OCI-LY7 (cell line): ENCODE data around the gene POU2AF2. TPM values are rescaled to one million over a fixed set of nuclear protein-coding genes. Genes with fewer than 3 reads are reported as not detected.

ENCODE experiments used
- BruUV-seq: library from RNA; stranded (reverse); fragments of 400-500 nt; replicated peaks from 2 replicates; lab custom pipeline; 2021; lab: Mats Ljungman, UMichigan
- CTCF ChIA-PET: fragments of 300-600 bp; sonication (Branson Sonifier 250); formaldehyde crosslinking; loops from one replicate; lab custom pipeline; 2022; ENCODE audit warnings: antibody characterized with exemption; ENCODE audit not compliant: unreplicated experiment; lab: Charles Lee
- POLR2A ChIA-PET: fragments of 300-600 bp; sonication (Branson Sonifier 250); formaldehyde crosslinking; loops from one replicate; lab custom pipeline; 2022; ENCODE audit warnings: antibody characterized with exemption; lab: Charles Lee
- DNase-seq: peaks from one replicate; pipeline ENCODE4 v3.0.0-alpha.2; 2015; ENCODE audit warnings: low spot score
- H2AFZ ChIP-seq: fragments of 200-600 bp; sonication (generic), shearing (Covaris generic); 2 replicates; pipeline ENCODE4 v1.6.1; 2014; ENCODE audit warnings: mild to moderate bottlenecking, antibody characterized with exemption, low read length, moderate library complexity
- H3K27ac ChIP-seq: fragments of 200-600 bp; sonication (generic); 2 replicates; pipeline ENCODE4 v1.5.1; 2014; ENCODE audit warnings: mixed run types, low read depth, mild to moderate bottlenecking, moderate library complexity, low read length, inconsistent platforms; ENCODE audit not compliant: poor library complexity, severe bottlenecking
- H3K36me3 ChIP-seq: fragments of 200-600 bp; sonication (generic); 2 replicates; pipeline ENCODE4 v1.6.1; 2014; ENCODE audit warnings: mild to moderate bottlenecking, antibody characterized with exemption, low read length, moderate library complexity, mixed read lengths; ENCODE audit not compliant: insufficient read depth
- H3K4me1 ChIP-seq: fragments of 200-600 bp; sonication (generic); 2 replicates; pipeline ENCODE4 v1.5.1; 2014; ENCODE audit warnings: mild to moderate bottlenecking, low read length; ENCODE audit not compliant: insufficient read depth, poor library complexity, severe bottlenecking
- H3K4me2 ChIP-seq: fragments of 200-600 bp; sonication (generic); 2 replicates; pipeline ENCODE4 v1.6.1; 2014; ENCODE audit warnings: mild to moderate bottlenecking, low read length
- H3K4me3 ChIP-seq: fragments of 200-600 bp; sonication (generic); 2 replicates; pipeline ENCODE4 v1.5.1; 2014; ENCODE audit warnings: mild to moderate bottlenecking, low read depth, low read length; ENCODE audit not compliant: poor library complexity, severe bottlenecking
- H3K79me2 ChIP-seq: fragments of 200-600 bp; sonication (generic); 2 replicates; pipeline ENCODE4 v1.6.1; 2016; ENCODE audit warnings: low read depth, mild to moderate bottlenecking, low read length, moderate library complexity, mixed read lengths; ENCODE audit not compliant: insufficient read depth
- H3K9me2 ChIP-seq: fragments of 200-600 bp; sonication (generic); 2 replicates; pipeline ENCODE4 v1.6.1; 2016; ENCODE audit warnings: mild to moderate bottlenecking, low read length, mixed read lengths; ENCODE audit not compliant: insufficient read depth
- H3K9me3 ChIP-seq: fragments of 200-600 bp; sonication (generic); 2 replicates; pipeline ENCODE4 v1.6.1; 2014; ENCODE audit warnings: mild to moderate bottlenecking, mixed run types, low read length, mixed read lengths
- H4K20me1 ChIP-seq: fragments of 200-600 bp; sonication (generic); 2 replicates; pipeline ENCODE4 v1.6.1; 2014; ENCODE audit warnings: mild to moderate bottlenecking, antibody characterized with exemption, low read length, moderate library complexity, mixed read lengths; ENCODE audit not compliant: insufficient read depth
- CTCF ChIP-seq: fragments of 200-600 bp; sonication (generic); conservative IDR thresholded peaks from 2 replicates; pipeline ENCODE4 v1.5.1; 2014; ENCODE audit warnings: mild to moderate bottlenecking, antibody characterized with exemption, low read length, moderate library complexity, mixed read lengths
- EZH2phosphoT487 ChIP-seq: fragments of 200-600 bp; sonication (generic); IDR thresholded peaks from 2 replicates; pipeline ENCODE4 v1.6.1; 2018; ENCODE audit warnings: low read depth, borderline replicate concordance, mild to moderate bottlenecking, mixed run types, antibody characterized with exemption, low read length, moderate library complexity, mixed read lengths
- intact Hi-C: fragments of 100-400 bp; cut with micrococcal nuclease; formaldehyde crosslinking; loops from one replicate; pipeline ENCODE4 v1.10.0; 2022; ENCODE audit not compliant: unreplicated experiment
- total RNA-seq, 2 experiments: library from RNA; depleted of rRNA in 1 of 2; stranded (reverse); fragments of >200 nt in 1 of 2; shearing (Covaris generic) in 1 of 2; gene quantifications; 2 replicates each; pipeline ENCODE4 v1.2.3, GENCODE V29; 2014 to 2022

The POU2AF2 gene
- total RNA-seq, 2 experiments from 2014 or later = not detected

GRCh38 chr11:111299101-111300026 is 53.8 kb downstream of the POU2AF2 start:
- no peaks in the 10 kb centered on the region for H3K36me3 ChIP-seq
- no peaks in the 10 kb centered on the region for H3K9me3 ChIP-seq
- 0 out of 2 replicates have a peak overlapping the region, but pooled peaks have one; percentile 19 for H3K4me2 ChIP-seq
- H3K79me2 ChIP-seq = no peaks in the 10 kb centered on the region
- peaks cover 21% of the 10 kb centered on the region for H3K4me1 ChIP-seq
- no peak overlapping the region for H2AFZ ChIP-seq
- no peak for TF ChIP-seq EZH2phosphoT487
- no peak for TF ChIP-seq CTCF
- no peak overlapping the region for H3K4me3 ChIP-seq
- no peaks in the 10 kb centered on the region for H3K9me2 ChIP-seq
- no TSS peak for BruUV-seq
- ChIA-PET POLR2A (interaction anchor here (0.6 kb wide), 1 partner anchor 102 kb away, joined by 3 read pairs; no protein-coding TSS in a partner anchor), CTCF (no interaction called here)
- intact Hi-C loops = no loop called here
- no peaks in the 10 kb centered on the region for H4K20me1 ChIP-seq
- H3K27ac ChIP-seq = no peak overlapping the region
- DNase-seq = no peak

- Histone ChIP-seq H3K79me2 (no peaks in the 10 kb centered on the region), H2AFZ (no peak overlapping the region), H3K4me2 (no peak overlapping the region), H4K20me1 (no peaks in the 10 kb centered on the region), H3K4me3 (no peak overlapping the region), H3K9me3 (no peaks in the 10 kb centered on the region), H3K4me1 (peaks cover 21% of the 10 kb centered on the region), H3K9me2 (no peaks in the 10 kb centered on the region), H3K27ac (no peak overlapping the region), H3K36me3 (no peaks in the 10 kb centered on the region)
- intact Hi-C loops = no loop called here
- POLR2A ChIA-PET = no interaction called here
- CTCF ChIA-PET = no interaction called here
- BruUV-seq = no TSS peak
- no peak for TF ChIP-seq EZH2phosphoT487
- no peak for TF ChIP-seq CTCF
- DNase-seq = no peak
Measured at GRCh38 chr11:111300569-111300968, 55.0 kb downstream of the POU2AF2 start.
